Measurements from ENCODE around the gene DEF6.

DEF6 gene

DNA sequence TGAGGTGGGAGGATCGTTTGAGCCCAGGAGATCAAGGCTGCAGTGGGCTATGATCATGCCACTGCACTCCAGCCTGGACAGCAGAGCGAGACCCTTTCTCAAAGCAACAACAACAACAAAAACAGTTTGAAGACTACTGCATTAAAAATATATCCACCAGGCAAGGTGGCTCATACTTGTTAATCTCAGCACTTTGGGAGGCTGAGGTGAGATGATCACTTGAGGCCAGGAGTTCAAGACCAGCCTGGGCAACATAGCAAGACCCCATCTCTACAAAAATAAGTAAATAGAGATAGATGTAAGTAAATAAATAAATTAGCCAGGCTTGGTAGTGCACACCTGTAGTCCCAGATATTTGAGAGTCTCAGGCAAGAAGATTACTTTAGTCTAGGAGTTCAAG is 25.6 kb upstream of the DEF6 start:
- H3K27me3 ChIP-seq: no peaks in the 10 kb centered on the region
- H3K36me3 ChIP-seq: peaks cover 0 to 6% (median 0%) of the 10 kb centered on the region in 3 donors
- no peaks in the 10 kb centered on the region for H3K9me3 ChIP-seq
- intact Hi-C loops (cut with DNase I; ENCODE audit: low total_unique reads): no loop called here
- no peak for DNase-seq
- no peak overlapping the region for H3K27ac ChIP-seq
- H3K4me3 ChIP-seq: no peak overlapping the region
- H3K4me1 ChIP-seq: peaks cover 0 to 20% (median 13%) of the 10 kb centered on the region in 4 donors
- TF ChIP-seq, protein P1, sequence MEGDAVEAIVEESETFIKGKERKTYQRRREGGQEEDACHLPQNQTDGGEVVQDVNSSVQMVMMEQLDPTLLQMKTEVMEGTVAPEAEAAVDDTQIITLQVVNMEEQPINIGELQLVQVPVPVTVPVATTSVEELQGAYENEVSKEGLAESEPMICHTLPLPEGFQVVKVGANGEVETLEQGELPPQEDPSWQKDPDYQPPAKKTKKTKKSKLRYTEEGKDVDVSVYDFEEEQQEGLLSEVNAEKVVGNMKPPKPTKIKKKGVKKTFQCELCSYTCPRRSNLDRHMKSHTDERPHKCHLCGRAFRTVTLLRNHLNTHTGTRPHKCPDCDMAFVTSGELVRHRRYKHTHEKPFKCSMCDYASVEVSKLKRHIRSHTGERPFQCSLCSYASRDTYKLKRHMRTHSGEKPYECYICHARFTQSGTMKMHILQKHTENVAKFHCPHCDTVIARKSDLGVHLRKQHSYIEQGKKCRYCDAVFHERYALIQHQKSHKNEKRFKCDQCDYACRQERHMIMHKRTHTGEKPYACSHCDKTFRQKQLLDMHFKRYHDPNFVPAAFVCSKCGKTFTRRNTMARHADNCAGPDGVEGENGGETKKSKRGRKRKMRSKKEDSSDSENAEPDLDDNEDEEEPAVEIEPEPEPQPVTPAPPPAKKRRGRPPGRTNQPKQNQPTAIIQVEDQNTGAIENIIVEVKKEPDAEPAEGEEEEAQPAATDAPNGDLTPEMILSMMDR (IDR thresholded peaks at IDR 0.05): no peak

DNA sequence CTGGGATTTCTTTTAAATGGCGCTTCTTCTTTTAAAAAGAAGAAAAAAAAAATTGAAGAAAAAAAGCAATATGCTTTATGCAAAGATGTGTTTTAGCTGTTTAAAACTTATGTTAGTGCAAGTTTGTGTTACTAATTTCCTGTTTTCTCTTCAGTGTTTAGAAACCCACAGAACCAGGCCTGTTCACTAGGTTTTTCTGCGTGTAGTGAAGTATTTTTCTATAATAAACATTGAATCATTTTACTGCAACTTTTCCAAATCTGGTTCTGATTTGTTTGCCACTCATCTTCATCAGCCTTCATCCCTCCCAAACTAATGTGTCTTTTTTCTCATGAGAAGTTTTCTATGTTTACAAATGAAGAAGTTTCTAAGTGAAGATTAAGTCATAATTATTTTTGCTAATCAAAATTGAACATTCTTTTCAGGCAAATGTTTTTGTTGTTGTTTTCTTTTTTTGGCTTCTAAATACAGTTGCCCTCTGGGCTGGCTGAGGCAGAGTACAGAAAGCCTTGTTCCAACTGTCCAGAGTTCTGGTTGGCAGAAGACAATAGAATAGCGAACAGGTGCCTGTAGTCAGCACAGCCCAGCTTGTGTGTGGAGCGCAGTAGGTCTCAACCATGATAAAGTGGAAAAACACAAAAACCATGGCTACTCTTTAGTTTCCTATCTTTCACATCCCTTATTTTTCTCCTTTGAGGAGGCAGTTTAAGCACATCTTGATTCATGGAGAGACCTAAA is 23.6 kb upstream of the DEF6 start:
- H3K4me1 ChIP-seq: peaks cover 0 to 20% (median 13%) of the 10 kb centered on the region in 4 donors
- DNase-seq: no peak
- TF ChIP-seq, protein P1 (IDR thresholded peaks at IDR 0.05): no peak
- no peaks in the 10 kb centered on the region for H3K27me3 ChIP-seq
- peak overlapping the region; percentile 66 to 80 for H3K27ac ChIP-seq
- H3K4me3 ChIP-seq: no peak overlapping the region
- H3K36me3 ChIP-seq: peaks cover 0 to 6% (median 0%) of the 10 kb centered on the region in 3 donors
- no peaks in the 10 kb centered on the region for H3K9me3 ChIP-seq
- intact Hi-C loops (cut with DNase I; ENCODE audit: low total_unique reads): no loop called here

DNA sequence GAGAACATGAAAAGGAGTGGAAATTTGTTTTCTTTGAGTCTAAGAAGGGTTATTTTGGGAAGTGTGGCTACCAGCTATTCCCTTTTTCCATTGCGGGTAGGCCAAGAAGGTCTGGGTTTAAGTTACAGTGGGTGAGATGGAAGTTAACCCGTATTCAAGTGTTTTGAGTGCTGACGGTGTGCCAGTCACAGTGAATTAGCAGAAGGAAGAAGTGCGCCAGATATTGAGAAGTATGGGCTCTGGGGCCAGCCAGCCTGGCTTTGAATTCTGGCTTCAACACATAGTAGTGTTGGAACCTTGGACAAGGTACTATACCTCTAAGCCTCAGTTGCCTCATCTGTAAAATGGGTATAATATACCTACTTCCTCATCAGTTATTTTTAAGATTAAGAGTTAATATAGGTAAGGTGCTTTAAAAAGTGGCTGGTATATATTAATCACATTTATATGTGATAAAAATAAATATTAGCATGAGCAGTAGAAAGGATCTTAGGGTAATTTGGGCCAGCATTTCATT is 21.8 kb upstream of the DEF6 start:
- peaks cover 0 to under 1% (median 0%) of the 10 kb centered on the region in 3 donors for H3K36me3 ChIP-seq
- TF ChIP-seq, protein P1 (IDR thresholded peaks at IDR 0.05): no peak
- H3K27me3 ChIP-seq: no peaks in the 10 kb centered on the region
- intact Hi-C loops (cut with DNase I; ENCODE audit: low total_unique reads): no loop called here
- no peak for DNase-seq
- H3K4me3 ChIP-seq: no peak overlapping the region
- no peaks in the 10 kb centered on the region for H3K9me3 ChIP-seq
- peak overlapping the region; percentile 66 to 80 for H3K27ac ChIP-seq
- H3K4me1 ChIP-seq: peaks cover 0 to 27% (median 13%) of the 10 kb centered on the region in 4 donors

DNA sequence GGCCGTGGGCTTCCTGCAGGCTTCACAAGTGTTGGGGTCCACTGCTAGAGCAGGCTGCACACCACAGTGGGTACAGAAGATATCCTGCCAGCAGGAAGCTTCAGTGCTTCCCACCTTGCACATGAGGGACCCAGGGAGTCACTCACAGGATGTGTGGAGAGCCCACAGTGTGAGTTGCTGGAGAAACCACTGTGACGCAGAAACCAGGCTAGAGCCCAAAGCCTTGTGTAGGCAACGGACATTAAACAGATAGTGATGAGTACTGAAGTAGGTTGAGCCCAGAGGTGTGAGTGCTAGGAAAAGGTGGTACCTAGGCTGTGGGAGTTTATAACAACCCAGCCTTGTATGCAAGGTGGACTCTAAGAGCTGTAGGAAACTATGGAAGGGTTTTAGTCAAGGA is 18.9 kb upstream of the DEF6 start:
- peaks cover 0 to 29% (median 13%) of the 10 kb centered on the region in 4 donors for H3K4me1 ChIP-seq
- H3K4me3 ChIP-seq: no peak overlapping the region
- peaks cover 22 to 28% (median 26%) of the 10 kb centered on the region in 3 donors for H3K36me3 ChIP-seq
- TF ChIP-seq, protein P1 (IDR thresholded peaks at IDR 0.05): no peak
- no peak overlapping the region for H3K27ac ChIP-seq
- DNase-seq: no peak
- no peaks in the 10 kb centered on the region for H3K9me3 ChIP-seq
- intact Hi-C loops (cut with DNase I; ENCODE audit: low total_unique reads): no loop called here
- H3K27me3 ChIP-seq: no peaks in the 10 kb centered on the region

DNA sequence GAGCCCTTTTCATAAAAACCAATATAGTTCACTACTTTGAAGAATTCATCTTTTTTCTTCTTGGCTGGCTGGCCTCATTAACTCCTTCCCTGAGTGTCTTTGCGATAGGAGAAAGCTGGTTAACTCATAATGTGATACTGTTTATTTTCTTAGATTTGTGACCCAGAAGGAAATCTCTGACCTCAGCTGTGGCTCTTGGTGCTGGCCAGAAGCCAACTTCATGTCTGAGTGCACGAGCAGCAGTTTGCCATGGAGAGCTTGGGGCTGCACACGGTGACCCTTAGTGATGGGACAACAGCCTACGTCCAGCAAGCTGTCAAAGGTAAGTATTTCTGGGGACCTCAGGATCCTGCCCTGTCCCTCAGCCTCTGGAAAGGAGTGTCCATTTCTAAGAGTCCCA is 16.7 kb upstream of the DEF6 start:
- TF ChIP-seq, protein P1 (IDR thresholded peaks at IDR 0.05): no peak

More for the DNA sequence above, 16.7 kb upstream of the DEF6 start:
- H3K36me3 ChIP-seq: peaks cover 42 to 50% (median 47%) of the 10 kb centered on the region in 3 donors
- no peak overlapping the region for H3K4me3 ChIP-seq
- peaks cover 0 to 10% (median 0%) of the 10 kb centered on the region in 4 donors for H3K4me1 ChIP-seq
- no peaks in the 10 kb centered on the region for H3K27me3 ChIP-seq
- intact Hi-C loops (cut with DNase I; ENCODE audit: low total_unique reads): no loop called here
- H3K9me3 ChIP-seq: no peaks in the 10 kb centered on the region
- no peak for DNase-seq
- H3K27ac ChIP-seq: no peak overlapping the region

Measured in tibial artery (tissue), 4 donors.